Spleen (tissue), 11 donors: ENCODE measurements around the gene POU2F1. TPM values are rescaled to one million over a fixed set of nuclear protein-coding genes. Genes with fewer than 3 reads are reported as not detected.

ENCODE experiments used
- DNase-seq: peaks from one replicate; pipeline ENCODE4 v3.0.0-alpha.2; 2020
- H3K27ac ChIP-seq, 8 donors: fragments of 200-600 bp; sonication (generic) in 7 of 8; 1 replicate in 4 of 8; 2 replicates in 4 of 8; pipeline versions ENCODE4 v1.5.0 to v1.8.0; 2016 to 2021; ENCODE audit warnings: inconsistent platforms in 4 of 8, mild to moderate bottlenecking in 4 of 8, moderate library complexity in 1 of 8
- H3K27me3 ChIP-seq, 7 donors: fragments of 200-600 bp; sonication (generic) in 6 of 7; replicated peaks in 1 of 7; 1 replicate in 4 of 7; 2 replicates in 3 of 7; pipeline versions ENCODE4 v1.5.0 to v1.8.0; 2016 to 2021; ENCODE audit warnings: inconsistent platforms in 3 of 7, mild to moderate bottlenecking in 1 of 7
- H3K36me3 ChIP-seq, 6 donors: fragments of 200-600 bp; sonication (generic) in 5 of 6; 1 replicate in 4 of 6; 2 replicates in 2 of 6; pipeline versions ENCODE4 v1.5.0 to v1.8.0; 2016 to 2021; ENCODE audit warnings: inconsistent platforms in 2 of 6
- H3K4me1 ChIP-seq, 6 donors: fragments of 200-600 bp; sonication (generic) in 5 of 6; 1 replicate in 3 of 6; 2 replicates in 3 of 6; pipeline versions ENCODE4 v1.5.0 to v1.8.0; 2016 to 2021; ENCODE audit warnings: inconsistent platforms in 3 of 6
- H3K4me3 ChIP-seq, 8 donors: fragments of 200-600 bp; sonication (generic) in 7 of 8; 1 replicate in 4 of 8; 2 replicates in 4 of 8; pipeline versions ENCODE4 v1.5.0 to v1.8.0; 2016 to 2021; ENCODE audit warnings: inconsistent platforms in 4 of 8, mild to moderate bottlenecking in 4 of 8, moderate library complexity in 2 of 8
- H3K9me3 ChIP-seq, 8 donors: fragments of 200-600 bp; sonication (generic) in 7 of 8; 1 replicate in 4 of 8; 2 replicates in 4 of 8; pipeline versions ENCODE4 v1.5.0 to v1.8.0; 2016 to 2021; ENCODE audit warnings: inconsistent platforms in 4 of 8
- POLR2A ChIP-seq, 3 donors: fragments of 450-650 bp; IDR thresholded peaks; one replicate each; pipeline ENCODE4 v1.5.1; 2017; ENCODE audit warnings: antibody characterized with exemption in 3 of 3, mild to moderate bottlenecking in 1 of 3
- POLR2AphosphoS5 ChIP-seq, 3 donors: sonication (generic); formaldehyde crosslinking; IDR thresholded peaks; one replicate each; pipeline ENCODE4 v1.5.1; 2017; ENCODE audit warnings: antibody characterized with exemption in 3 of 3
- WGBS, 5 donors: extraction: QIAGEN DNeasy Blood & Tissue Kit in 3 of 5; methylation state at CpG; one replicate each; pipeline versions ENCODE4 v1.1.5 to v1.1.7; 2013 to 2018; 5-methylcytosine and 5-hydroxymethylcytosine counted together
- intact Hi-C: fragments of 100-400 bp; cut with DNase I; formaldehyde crosslinking; loops from one replicate; pipeline ENCODE4 v1.15.0; 2023; ENCODE audit warnings: low total_unique reads
- polyA plus RNA-seq, 3 donors: library from polyadenylated mRNA; stranded (reverse); fragments of 200-250 nt; gene quantifications; one replicate each; pipeline ENCODE4 v1.2.1, GENCODE V29; 2013
- total RNA-seq, 7 donors: library from RNA; depleted of rRNA in 3 of 7; stranded (reverse); fragments of >200 nt in 3 of 7; fragmentation: NEBNext Ultra II Directional in 4 of 7; extraction: Animal tissue kit (Norgen Biotek cat#: 25700) in 4 of 7; gene quantifications; one replicate each; pipeline versions ENCODE4 v1.1.0 to v1.2.1, GENCODE V29; 2016 to 2021
- TF ChIP-seq, protein P1 (sequence below), 11 experiments: fragments of 200-600 bp in 7 of 11; fragments of 450-650 bp in 4 of 11; sonication (generic) in 4 of 11; IDR thresholded peaks in 8 of 11; conservative IDR thresholded peaks in 3 of 11; 1 replicate in 7 of 11; 2 replicates in 4 of 11; pipeline versions ENCODE4 v1.4.0 to v1.8.0; 2016 to 2021; ENCODE audit warnings: antibody characterized with exemption in 11 of 11, inconsistent platforms in 4 of 11, mild to moderate bottlenecking in 1 of 11
- donor health status: healthy with polysubstance abuse.
- donor health status: DM: no; HTN: no; CAD: no; lungs with moderate emphysema.
- donor health status: DM: no; HTN: no; CAD: no.
- donor health status: Bipolar disorder and iron deficiency.
- donor health status: healthy.
- donor health status: DM: no; HTN: no; CAD: no.
- donor health status: DM: yes; HTN: yes; CAD: no.

POU2F1 gene
- total and polyA plus RNA-seq, 10 donors = 1.8 to 60.3 (median 27.4) TPM

DNA sequence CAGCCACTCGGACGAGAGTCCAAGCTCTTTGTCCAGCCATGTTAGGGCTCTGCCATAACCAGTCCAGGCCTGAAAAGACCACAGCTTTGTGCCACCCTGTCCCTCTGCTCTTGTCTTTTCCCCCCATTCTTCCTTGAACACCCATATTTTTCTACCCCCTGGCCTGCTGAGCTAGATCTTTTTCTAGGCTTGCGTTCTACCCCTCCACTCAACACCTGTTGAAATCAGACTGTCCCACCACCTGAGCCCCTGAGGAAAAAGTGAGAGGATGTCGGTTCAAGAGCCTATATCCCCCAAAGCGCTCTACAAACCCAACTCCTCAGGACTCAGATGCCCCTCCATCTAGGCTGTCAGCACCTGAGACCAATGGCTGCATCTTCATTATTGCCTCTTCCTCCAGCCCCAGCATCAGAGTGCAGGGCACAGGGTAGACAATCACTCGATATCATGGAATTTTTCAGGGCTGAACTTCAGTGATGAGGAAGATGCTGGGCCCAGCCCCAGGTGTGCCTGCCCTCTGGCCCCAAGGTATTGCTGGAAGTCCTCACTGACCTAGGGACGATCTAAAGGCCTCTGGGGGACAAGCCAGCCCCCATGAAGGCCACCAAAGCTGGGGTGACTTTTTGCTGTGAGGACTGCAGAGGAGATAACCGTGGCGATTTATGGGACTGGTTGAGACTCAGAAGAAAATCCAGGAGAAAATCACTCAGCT, 222.3 kb downstream of the POU2F1 start:
- Histone ChIP-seq H3K27me3 (peaks cover 0 to 19% (median 2%) of the 10 kb centered on the region in 7 donors), H3K4me1 (peaks cover 15 to 72% (median 42%) of the 10 kb centered on the region in 6 donors), H3K4me3 (no peak overlapping the region), H3K27ac (peak overlapping the region in 3 of 8 donors; percentile 0 to 57 (median 28)), H3K9me3 (no peaks in the 10 kb centered on the region), H3K36me3 (peaks cover 0 to 16% (median 0%) of the 10 kb centered on the region in 6 donors)
- intact Hi-C loops = loop anchor here (5.0 to 10.0 kb wide), 3 partner anchors 94 to 376 kb away; no protein-coding TSS in a partner anchor
- DNase-seq = no peak
- 83 to 92% (median 86%) methylated on average over 9 of the region's 9 CpGs for WGBS, 5 donors
- TF ChIP-seq, protein P1, sequence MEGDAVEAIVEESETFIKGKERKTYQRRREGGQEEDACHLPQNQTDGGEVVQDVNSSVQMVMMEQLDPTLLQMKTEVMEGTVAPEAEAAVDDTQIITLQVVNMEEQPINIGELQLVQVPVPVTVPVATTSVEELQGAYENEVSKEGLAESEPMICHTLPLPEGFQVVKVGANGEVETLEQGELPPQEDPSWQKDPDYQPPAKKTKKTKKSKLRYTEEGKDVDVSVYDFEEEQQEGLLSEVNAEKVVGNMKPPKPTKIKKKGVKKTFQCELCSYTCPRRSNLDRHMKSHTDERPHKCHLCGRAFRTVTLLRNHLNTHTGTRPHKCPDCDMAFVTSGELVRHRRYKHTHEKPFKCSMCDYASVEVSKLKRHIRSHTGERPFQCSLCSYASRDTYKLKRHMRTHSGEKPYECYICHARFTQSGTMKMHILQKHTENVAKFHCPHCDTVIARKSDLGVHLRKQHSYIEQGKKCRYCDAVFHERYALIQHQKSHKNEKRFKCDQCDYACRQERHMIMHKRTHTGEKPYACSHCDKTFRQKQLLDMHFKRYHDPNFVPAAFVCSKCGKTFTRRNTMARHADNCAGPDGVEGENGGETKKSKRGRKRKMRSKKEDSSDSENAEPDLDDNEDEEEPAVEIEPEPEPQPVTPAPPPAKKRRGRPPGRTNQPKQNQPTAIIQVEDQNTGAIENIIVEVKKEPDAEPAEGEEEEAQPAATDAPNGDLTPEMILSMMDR (IDR thresholded peaks at IDR 0.05 in 8 of 11, conservative IDR thresholded peaks at IDR 0.05 in 3 of 11) = no peak
- TF ChIP-seq POLR2A (IDR thresholded peaks at IDR 0.05) (no peak), POLR2AphosphoS5 (IDR thresholded peaks at IDR 0.05) (no peak)

DNA sequence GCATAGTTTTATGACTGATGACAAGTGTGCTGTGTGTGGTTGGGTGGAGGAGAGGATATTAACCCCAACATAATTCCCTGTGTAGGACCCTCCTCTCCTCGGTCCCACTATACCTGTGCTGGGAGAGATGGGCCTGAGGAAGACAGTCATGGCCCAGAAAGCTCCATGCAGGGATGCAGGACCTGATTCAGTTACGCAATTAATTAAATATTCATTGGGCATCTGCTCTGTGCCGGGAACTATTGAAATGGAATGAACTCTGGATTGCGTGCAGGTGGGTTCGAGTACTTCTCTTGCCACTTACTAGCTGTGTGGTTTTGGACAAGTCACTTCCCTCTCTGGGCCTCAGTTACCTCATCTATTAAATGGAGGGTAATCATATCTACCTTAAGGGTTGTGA, 223.1 kb downstream of the POU2F1 start:
- 83 to 93% (median 87%) methylated on average over 5 of the region's 5 CpGs for WGBS, 5 donors
- H3K9me3 ChIP-seq = no peaks in the 10 kb centered on the region

DNA sequence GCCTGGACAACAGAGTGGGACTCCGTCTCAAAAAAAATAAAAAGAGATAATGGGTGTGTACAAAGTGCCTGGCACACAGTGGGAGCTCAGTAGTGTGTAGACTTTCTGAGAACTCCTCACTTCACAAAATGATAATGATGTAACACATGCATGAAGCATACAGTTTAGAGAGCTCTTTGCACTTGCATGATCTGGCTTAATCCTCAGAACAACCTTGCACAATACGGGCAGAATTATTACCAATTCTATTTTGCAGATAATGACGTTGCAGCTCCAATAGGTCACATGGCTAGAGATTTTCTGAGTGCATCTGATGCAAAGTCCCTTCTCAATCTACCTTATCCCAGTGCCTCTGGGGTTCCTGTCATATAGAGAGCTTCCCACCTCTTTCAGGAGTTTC, 226.3 kb downstream of the POU2F1 start:
- no peaks in the 10 kb centered on the region for H3K27me3 ChIP-seq
- peak overlapping the region in 1 of 8 donors; percentile 48 for H3K4me3 ChIP-seq
- H3K36me3 ChIP-seq = no peaks in the 10 kb centered on the region
- TF ChIP-seq POLR2A (IDR thresholded peaks at IDR 0.05) (no peak), POLR2AphosphoS5 (IDR thresholded peaks at IDR 0.05) (no peak)
- TF ChIP-seq, protein P1 (IDR thresholded peaks at IDR 0.05 in 8 of 11, conservative IDR thresholded peaks at IDR 0.05 in 3 of 11) = no peak
- H3K4me1 ChIP-seq = peaks cover 9 to 74% (median 38%) of the 10 kb centered on the region in 6 donors
- intact Hi-C loops = loop anchor here (10.0 kb wide), 1 partner anchor 182 kb away; no protein-coding TSS in a partner anchor
- H3K27ac ChIP-seq = peak overlapping the region; percentile 44 to 89 (median 68)
- no peaks in the 10 kb centered on the region for H3K9me3 ChIP-seq
- DNase-seq = no peak
- 54 to 70% (median 56%) methylated on average over 3 of the region's 3 CpGs for WGBS, 5 donors

More for the DNA sequence above, 223.1 kb downstream of the POU2F1 start:
- Histone ChIP-seq H3K27ac (no peak overlapping the region), H3K27me3 (peaks cover 0 to 11% (median 2%) of the 10 kb centered on the region in 7 donors), H3K4me3 (no peak overlapping the region), H3K4me1 (peaks cover 15 to 72% (median 41%) of the 10 kb centered on the region in 6 donors), H3K36me3 (peaks cover 0 to 16% (median 0%) of the 10 kb centered on the region in 6 donors)
- no peak for DNase-seq
- intact Hi-C loops = loop anchor here (5.0 to 10.0 kb wide), 3 partner anchors 94 to 376 kb away; no protein-coding TSS in a partner anchor
- TF ChIP-seq POLR2A (IDR thresholded peaks at IDR 0.05) (no peak), POLR2AphosphoS5 (IDR thresholded peaks at IDR 0.05) (no peak)
- TF ChIP-seq, protein P1 (IDR thresholded peaks at IDR 0.05 in 8 of 11, conservative IDR thresholded peaks at IDR 0.05 in 3 of 11) = no peak

DNA sequence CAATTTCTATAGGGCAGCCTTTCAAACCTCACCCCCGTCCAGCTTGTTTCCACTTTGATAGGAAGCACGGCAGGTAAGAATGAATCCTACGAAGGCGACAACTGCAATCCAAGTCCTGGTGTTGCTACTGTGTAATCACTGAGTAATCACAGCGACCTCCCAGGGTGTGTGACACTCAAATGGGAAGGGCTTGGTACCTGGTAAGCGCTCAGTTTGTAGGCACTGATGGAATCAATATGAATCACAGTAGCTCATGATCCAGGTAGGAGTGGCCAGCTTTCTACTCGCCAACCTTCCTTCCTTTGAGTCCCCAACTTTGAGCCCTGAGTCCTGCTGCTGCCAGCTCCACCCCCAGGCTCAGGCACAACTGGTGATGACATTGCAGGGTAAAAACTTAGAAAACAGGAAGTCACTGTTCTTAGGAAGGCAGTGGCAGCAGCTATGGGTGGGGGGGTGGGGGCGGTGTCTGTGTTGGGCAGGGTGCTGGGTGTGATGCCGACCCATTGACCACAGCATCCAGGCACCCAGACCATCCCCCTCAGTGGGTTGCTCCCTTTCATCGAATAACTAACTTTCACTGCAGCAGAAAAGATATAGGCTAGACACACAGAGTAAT, 226.9 kb downstream of the POU2F1 start:
- Histone ChIP-seq H3K4me3 (peak overlapping the region in 1 of 8 donors; percentile 48), H3K36me3 (no peaks in the 10 kb centered on the region), H3K9me3 (no peaks in the 10 kb centered on the region), H3K27me3 (no peaks in the 10 kb centered on the region), H3K27ac (peak overlapping the region; percentile 44 to 89 (median 68)), H3K4me1 (peaks cover 9 to 74% (median 32%) of the 10 kb centered on the region in 6 donors)
- TF ChIP-seq POLR2A (IDR thresholded peaks at IDR 0.05) (no peak), POLR2AphosphoS5 (IDR thresholded peaks at IDR 0.05) (peak in 2 of 3 donors; percentile 48 to 75)
- intact Hi-C loops = loop anchor here (10.0 kb wide), 1 partner anchor 183 kb away; no protein-coding TSS in a partner anchor
- 21 to 35% (median 25%) methylated on average over 10 of the region's 10 CpGs for WGBS, 5 donors
- peak; percentile 87 for DNase-seq
